OCI-LY1 (cell line): ENCODE data around the gene NFIB.

Experiments used
- CTCF ChIP-seq: fragments of 200-600 bp; sonication (generic), shearing (Covaris generic); IDR thresholded peaks from 2 replicates; pipeline ENCODE4 v1.5.1; 2017; ENCODE audit warnings: mild to moderate bottlenecking, antibody characterized with exemption, low read length, moderate library complexity, mixed read lengths
- EZH2 ChIP-seq: fragments of 200-600 bp; sonication (generic), shearing (Covaris generic); IDR thresholded peaks from 2 replicates; pipeline ENCODE4 v1.8.0; 2017; ENCODE audit warnings: borderline replicate concordance, mixed run types, mild to moderate bottlenecking, antibody characterized with exemption, low read length, moderate library complexity, mixed read lengths

GRCh38 chr9:14062586-14063221 is 251.2 kb downstream of the NFIB start:
- TF ChIP-seq EZH2: no peak
- no peak for TF ChIP-seq CTCF
